Measurements from ENCODE around the gene EIF1.

The EIF1 gene

GRCh38 chr17:41735744-41736143, 47.1 kb downstream of the EIF1 start:
- H3K9me3 ChIP-seq (ENCODE audit: control insufficient read depth in 5 of 5, low read length in 5 of 5), result no peaks in the 10 kb centered on the region

GRCh38 chr17:41736983-41737679, 48.4 kb downstream of the EIF1 start:
- Histone ChIP-seq H3K36me3 (ENCODE audit: control insufficient read depth in 5 of 5, insufficient read depth in 5 of 5, low read length in 5 of 5) (no peaks in the 10 kb centered on the region), H3K4me3 (ENCODE audit: low read depth in 1 of 5, low read length in 5 of 5) (no peak overlapping the region), H3K9me3 (ENCODE audit: control insufficient read depth in 5 of 5, low read length in 5 of 5) (no peaks in the 10 kb centered on the region), H3K27me3 (ENCODE audit: control insufficient read depth in 5 of 5, insufficient read depth in 4 of 5, low read length in 5 of 5) (peaks cover 26 to 46% (median 34%) of the 10 kb centered on the region in 5 donors), H3K4me1 (ENCODE audit: control insufficient read depth in 5 of 5, insufficient read depth in 5 of 5, low read length in 5 of 5) (peaks cover 0 to 21% (median 17%) of the 10 kb centered on the region in 5 donors), H3K9ac (ENCODE audit: low read length in 5 of 5) (no peak overlapping the region), H3K27ac (ENCODE audit: low read depth, low read length) (no peak overlapping the region)

More at GRCh38 chr17:41735744-41736143, 47.1 kb downstream of the EIF1 start:
- H3K4me3 ChIP-seq (ENCODE audit: low read depth in 1 of 5, low read length in 5 of 5), result no peak overlapping the region
- H3K27ac ChIP-seq (ENCODE audit: low read depth, low read length), result no peak overlapping the region
- H3K9ac ChIP-seq (ENCODE audit: low read length in 5 of 5), result no peak overlapping the region
- peaks cover 0 to 21% (median 17%) of the 10 kb centered on the region in 5 donors for H3K4me1 ChIP-seq (ENCODE audit: control insufficient read depth in 5 of 5, insufficient read depth in 5 of 5, low read length in 5 of 5)
- H3K27me3 ChIP-seq (ENCODE audit: control insufficient read depth in 5 of 5, insufficient read depth in 4 of 5, low read length in 5 of 5), result peaks cover 29 to 51% (median 41%) of the 10 kb centered on the region in 5 donors
- no peaks in the 10 kb centered on the region for H3K36me3 ChIP-seq (ENCODE audit: control insufficient read depth in 5 of 5, insufficient read depth in 5 of 5, low read length in 5 of 5)

- no peak overlapping the region for H3K9ac ChIP-seq (ENCODE audit: low read length in 5 of 5)
- peaks cover 21 to 40% (median 30%) of the 10 kb centered on the region in 5 donors for H3K27me3 ChIP-seq (ENCODE audit: control insufficient read depth in 5 of 5, insufficient read depth in 4 of 5, low read length in 5 of 5)
- H3K4me3 ChIP-seq (ENCODE audit: low read depth in 1 of 5, low read length in 5 of 5), result no peak overlapping the region
- H3K9me3 ChIP-seq (ENCODE audit: control insufficient read depth in 5 of 5, low read length in 5 of 5), result no peaks in the 10 kb centered on the region
- no peak overlapping the region for H3K27ac ChIP-seq (ENCODE audit: low read depth, low read length)
- no peaks in the 10 kb centered on the region for H3K36me3 ChIP-seq (ENCODE audit: control insufficient read depth in 5 of 5, insufficient read depth in 5 of 5, low read length in 5 of 5)
- H3K4me1 ChIP-seq (ENCODE audit: control insufficient read depth in 5 of 5, insufficient read depth in 5 of 5, low read length in 5 of 5), result peaks cover 0 to 21% (median 17%) of the 10 kb centered on the region in 5 donors
Observed at GRCh38 chr17:41737680-41738023, 49.0 kb downstream of the EIF1 start.

GRCh38 chr17:41738077-41738800, 49.6 kb downstream of the EIF1 start:
- no peak overlapping the region for H3K9ac ChIP-seq (ENCODE audit: low read length in 5 of 5)
- H3K36me3 ChIP-seq (ENCODE audit: control insufficient read depth in 5 of 5, insufficient read depth in 5 of 5, low read length in 5 of 5), result no peaks in the 10 kb centered on the region
- no peaks in the 10 kb centered on the region for H3K9me3 ChIP-seq (ENCODE audit: control insufficient read depth in 5 of 5, low read length in 5 of 5)
- no peak overlapping the region for H3K4me3 ChIP-seq (ENCODE audit: low read depth in 1 of 5, low read length in 5 of 5)
- peaks cover 0 to 21% (median 17%) of the 10 kb centered on the region in 5 donors for H3K4me1 ChIP-seq (ENCODE audit: control insufficient read depth in 5 of 5, insufficient read depth in 5 of 5, low read length in 5 of 5)
- H3K27me3 ChIP-seq (ENCODE audit: control insufficient read depth in 5 of 5, insufficient read depth in 4 of 5, low read length in 5 of 5), result peaks cover 19 to 38% (median 30%) of the 10 kb centered on the region in 5 donors
- H3K27ac ChIP-seq (ENCODE audit: low read depth, low read length), result no peak overlapping the region

- no peak overlapping the region for H3K9ac ChIP-seq (ENCODE audit: low read length in 5 of 5)
- H3K36me3 ChIP-seq (ENCODE audit: control insufficient read depth in 5 of 5, insufficient read depth in 5 of 5, low read length in 5 of 5), result no peaks in the 10 kb centered on the region
- no peak overlapping the region for H3K27ac ChIP-seq (ENCODE audit: low read depth, low read length)
- H3K4me1 ChIP-seq (ENCODE audit: control insufficient read depth in 5 of 5, insufficient read depth in 5 of 5, low read length in 5 of 5), result peaks cover 0 to 20% (median 17%) of the 10 kb centered on the region in 5 donors
- H3K9me3 ChIP-seq (ENCODE audit: control insufficient read depth in 5 of 5, low read length in 5 of 5), result no peaks in the 10 kb centered on the region
- no peak overlapping the region for H3K4me3 ChIP-seq (ENCODE audit: low read depth in 1 of 5, low read length in 5 of 5)
- H3K27me3 ChIP-seq (ENCODE audit: control insufficient read depth in 5 of 5, insufficient read depth in 4 of 5, low read length in 5 of 5), result peaks cover 18 to 34% (median 26%) of the 10 kb centered on the region in 5 donors
Observed at GRCh38 chr17:41738801-41739112, 50.1 kb downstream of the EIF1 start.

- H3K9ac ChIP-seq (ENCODE audit: low read length in 5 of 5), result no peak overlapping the region
- no peak overlapping the region for H3K4me3 ChIP-seq (ENCODE audit: low read depth in 1 of 5, low read length in 5 of 5)
- no peak overlapping the region for H3K27ac ChIP-seq (ENCODE audit: low read depth, low read length)
Observed at GRCh38 chr17:41739661-41740352, 51.1 kb downstream of the EIF1 start.

GRCh38 chr17:41740506-41740905, 51.8 kb downstream of the EIF1 start:
- H3K4me1 ChIP-seq (ENCODE audit: control insufficient read depth in 5 of 5, insufficient read depth in 5 of 5, low read length in 5 of 5), result peaks cover 0 to 6% (median 3%) of the 10 kb centered on the region in 5 donors
- H3K9me3 ChIP-seq (ENCODE audit: control insufficient read depth in 5 of 5, low read length in 5 of 5), result no peaks in the 10 kb centered on the region
- no peak overlapping the region for H3K4me3 ChIP-seq (ENCODE audit: low read depth in 1 of 5, low read length in 5 of 5)
- no peak overlapping the region for H3K27ac ChIP-seq (ENCODE audit: low read depth, low read length)
- no peaks in the 10 kb centered on the region for H3K36me3 ChIP-seq (ENCODE audit: control insufficient read depth in 5 of 5, insufficient read depth in 5 of 5, low read length in 5 of 5)
- peaks cover 5 to 18% (median 11%) of the 10 kb centered on the region in 5 donors for H3K27me3 ChIP-seq (ENCODE audit: control insufficient read depth in 5 of 5, insufficient read depth in 4 of 5, low read length in 5 of 5)
- H3K9ac ChIP-seq (ENCODE audit: low read length in 5 of 5), result no peak overlapping the region

More at GRCh38 chr17:41739661-41740352, 51.1 kb downstream of the EIF1 start:
- H3K36me3 ChIP-seq (ENCODE audit: control insufficient read depth in 5 of 5, insufficient read depth in 5 of 5, low read length in 5 of 5), result no peaks in the 10 kb centered on the region
- H3K4me1 ChIP-seq (ENCODE audit: control insufficient read depth in 5 of 5, insufficient read depth in 5 of 5, low read length in 5 of 5), result peaks cover 0 to 10% (median 6%) of the 10 kb centered on the region in 5 donors
- H3K9me3 ChIP-seq (ENCODE audit: control insufficient read depth in 5 of 5, low read length in 5 of 5), result no peaks in the 10 kb centered on the region
- H3K27me3 ChIP-seq (ENCODE audit: control insufficient read depth in 5 of 5, insufficient read depth in 4 of 5, low read length in 5 of 5), result peaks cover 8 to 24% (median 17%) of the 10 kb centered on the region in 5 donors

GRCh38 chr17:41741709-41742108, 53.0 kb downstream of the EIF1 start:
- peaks cover 0 to 6% (median 3%) of the 10 kb centered on the region in 5 donors for H3K4me1 ChIP-seq (ENCODE audit: control insufficient read depth in 5 of 5, insufficient read depth in 5 of 5, low read length in 5 of 5)
- H3K9ac ChIP-seq (ENCODE audit: low read length in 5 of 5), result no peak overlapping the region
- H3K27me3 ChIP-seq (ENCODE audit: control insufficient read depth in 5 of 5, insufficient read depth in 4 of 5, low read length in 5 of 5), result peaks cover 0 to 7% (median 6%) of the 10 kb centered on the region in 5 donors
- no peaks in the 10 kb centered on the region for H3K36me3 ChIP-seq (ENCODE audit: control insufficient read depth in 5 of 5, insufficient read depth in 5 of 5, low read length in 5 of 5)
- H3K9me3 ChIP-seq (ENCODE audit: control insufficient read depth in 5 of 5, low read length in 5 of 5), result no peaks in the 10 kb centered on the region
- H3K4me3 ChIP-seq (ENCODE audit: low read depth in 1 of 5, low read length in 5 of 5), result no peak overlapping the region
- H3K27ac ChIP-seq (ENCODE audit: low read depth, low read length), result no peak overlapping the region
